Small intestine (tissue), 7 donors: ENCODE results near the gene VASN. TPM values are rescaled to one million over a fixed set of nuclear protein-coding genes. Genes with fewer than 3 reads are reported as not detected.

Experiments used
- DNase-seq, 2 donors: peaks; one replicate each; pipeline versions ENCODE4 v3.0.0 to v3.0.0-alpha.2; 2013
- FAIRE-seq: peaks from 2 replicates; lab custom pipeline; 2012; peaks lifted over from hg19 to GRCh38; lab: Jason Lieb, UNC
- H3K27ac ChIP-seq, 3 donors: one replicate each; pipeline ENCODE4 v1.5.1; 2013; ENCODE audit warnings: low read length in 2 of 3, mild to moderate bottlenecking in 2 of 3, control low read depth in 1 of 3, inconsistent platforms in 1 of 3, low read depth in 1 of 3, moderate library complexity in 1 of 3
- H3K27me3 ChIP-seq, 3 donors: one replicate each; pipeline ENCODE4 v1.6.1; 2013; ENCODE audit warnings: low read length in 3 of 3, inconsistent platforms in 1 of 3; ENCODE audit not compliant: control insufficient read depth in 3 of 3, insufficient read depth in 3 of 3
- H3K36me3 ChIP-seq, 3 donors: one replicate each; pipeline ENCODE4 v1.6.1; 2013; ENCODE audit warnings: low read length in 3 of 3, inconsistent platforms in 1 of 3, low read depth in 1 of 3, mild to moderate bottlenecking in 1 of 3, moderate library complexity in 1 of 3; ENCODE audit not compliant: control insufficient read depth in 3 of 3, insufficient read depth in 2 of 3
- H3K4me1 ChIP-seq, 3 donors: one replicate each; pipeline ENCODE4 v1.6.1; 2013; ENCODE audit warnings: low read length in 2 of 3, inconsistent platforms in 1 of 3, low read depth in 1 of 3, mild to moderate bottlenecking in 1 of 3, moderate library complexity in 1 of 3; ENCODE audit not compliant: control insufficient read depth in 3 of 3, insufficient read depth in 2 of 3
- H3K4me3 ChIP-seq, 3 donors: one replicate each; pipeline ENCODE4 v1.5.1; 2013; ENCODE audit warnings: low read length in 3 of 3, control low read depth in 1 of 3, inconsistent platforms in 1 of 3, low read depth in 1 of 3, mild to moderate bottlenecking in 1 of 3, moderate library complexity in 1 of 3
- H3K9me3 ChIP-seq, 2 donors: one replicate each; pipeline ENCODE4 v1.6.1; 2013; ENCODE audit warnings: low read depth in 1 of 2, low read length in 1 of 2; ENCODE audit not compliant: control insufficient read depth in 2 of 2, insufficient read depth in 1 of 2
- WGBS, 3 donors: extraction: QIAGEN DNeasy Blood & Tissue Kit; methylation state at CpG; one replicate each; pipeline ENCODE4 v1.1.7; 2013; 5-methylcytosine and 5-hydroxymethylcytosine counted together
- polyA plus RNA-seq, 4 donors: library from polyadenylated mRNA; stranded (reverse) in 3 of 4; unstranded in 1 of 4; fragments of 200-250 nt in 3 of 4; fragments of 120-200 nt in 1 of 4; gene quantifications; one replicate each; pipeline versions ENCODE4 v1.2.1 to v1.2.3, GENCODE V29; 2013
- donor health status: healthy with polysubstance abuse.
- donor health status: control.
- donor health status: control.
- donor health status: Bipolar disorder and iron deficiency.
- donor health status: healthy.

Gene VASN
- polyA plus RNA-seq, 4 donors: 0.45 to 11.4 (median 2.2) TPM

DNA sequence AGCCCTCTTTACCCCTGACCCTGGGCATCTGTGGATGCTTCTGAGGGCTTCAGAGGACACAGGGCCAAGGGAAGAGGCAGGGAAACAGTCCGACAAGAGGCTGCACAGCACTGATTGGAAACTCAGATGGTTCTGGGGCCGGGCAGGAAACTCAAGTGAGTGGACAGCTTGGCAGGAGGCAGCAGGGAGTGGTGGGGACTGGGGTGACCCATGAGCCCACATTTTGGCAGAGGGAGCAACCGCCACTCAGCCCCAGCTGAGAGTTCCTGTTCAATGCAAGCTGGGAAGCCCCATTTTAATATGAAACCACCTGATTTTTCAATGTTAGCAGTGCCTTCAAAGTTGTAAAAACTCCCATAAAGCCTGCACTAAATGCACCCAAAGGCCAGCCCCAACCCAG lies 1.5 kb upstream of the VASN start:
- WGBS, 3 donors: 77 to 89% (median 83%) methylated on average over 3 of the region's 3 CpGs
- FAIRE-seq (no peak), DNase-seq (no peak)
- peaks cover 4 to 36% (median 5%) of the 10 kb centered on the region in 3 donors for H3K4me1 ChIP-seq
- peaks cover 0 to 49% (median 0%) of the 10 kb centered on the region in 3 donors for H3K36me3 ChIP-seq
- H3K9me3 ChIP-seq: no peaks in the 10 kb centered on the region
- H3K27me3 ChIP-seq: no peaks in the 10 kb centered on the region
- no peak overlapping the region for H3K4me3 ChIP-seq
- peak overlapping the region in 2 of 3 donors; percentile 32 to 52 for H3K27ac ChIP-seq

DNA sequence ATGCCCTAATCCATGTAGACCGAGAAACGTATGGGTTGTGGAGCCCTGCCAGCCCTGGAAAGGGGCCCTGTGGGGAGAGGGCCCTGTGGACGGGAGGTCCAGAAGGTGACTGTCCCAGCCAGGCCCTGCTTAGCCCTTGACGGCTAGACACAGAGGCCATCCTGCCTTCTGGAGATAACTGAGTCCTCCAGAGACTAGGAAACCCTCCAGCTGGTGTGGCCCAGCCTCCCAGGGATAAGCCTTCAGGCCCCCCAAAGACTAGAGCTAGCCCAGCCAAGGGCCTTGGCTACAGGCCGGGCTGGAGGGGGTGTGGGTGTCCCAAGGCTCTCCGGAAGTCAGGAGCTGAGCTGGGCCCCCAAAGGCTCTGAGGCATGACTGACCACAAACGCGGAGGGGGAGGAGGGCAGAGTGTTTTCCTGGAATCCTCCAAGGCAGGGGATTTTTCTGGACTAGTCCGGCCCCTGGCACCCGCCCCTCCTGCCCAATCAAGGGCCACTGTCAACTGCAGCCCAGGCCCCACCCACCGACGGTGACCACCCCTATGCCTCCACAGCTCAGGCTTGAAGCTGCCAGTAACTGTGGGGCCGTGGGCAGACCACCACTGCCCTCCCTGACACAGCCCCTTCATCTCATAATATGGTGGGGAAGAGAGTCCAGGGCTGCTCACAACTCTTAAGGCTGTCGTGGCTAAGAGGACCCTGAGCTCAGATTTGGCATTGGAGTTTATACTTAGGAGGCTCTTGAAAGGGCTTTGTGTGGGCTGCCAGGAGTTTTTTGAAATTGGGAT lies 885 bp upstream of the VASN start:
- H3K9me3 ChIP-seq: no peaks in the 10 kb centered on the region
- peak overlapping the region in 2 of 3 donors; percentile 52 for H3K27ac ChIP-seq
- H3K4me3 ChIP-seq: no peak overlapping the region
- peaks cover 4 to 37% (median 5%) of the 10 kb centered on the region in 3 donors for H3K4me1 ChIP-seq
- peaks cover 0 to 47% (median 2%) of the 10 kb centered on the region in 3 donors for H3K36me3 ChIP-seq
- WGBS, 3 donors: 64 to 90% (median 87%) methylated on average over 14 of the region's 14 CpGs
- peak in 1 of 2 donors; percentile 31 for DNase-seq
- no peak for FAIRE-seq
- no peaks in the 10 kb centered on the region for H3K27me3 ChIP-seq

- Histone ChIP-seq H3K9me3 (no peaks in the 10 kb centered on the region), H3K4me1 (peaks cover 4 to 40% (median 5%) of the 10 kb centered on the region in 3 donors), H3K4me3 (peak overlapping the region; percentile 58 to 71 (median 60)), H3K36me3 (peaks cover 0 to 46% (median 3%) of the 10 kb centered on the region in 3 donors), H3K27me3 (no peaks in the 10 kb centered on the region), H3K27ac (peak overlapping the region in 2 of 3 donors; percentile 52 to 77)
- WGBS, 3 donors: 5 to 6% (median 5%) methylated on average over 23 to 43 of the region's 43 CpGs
- FAIRE-seq (no peak), DNase-seq (peak in 1 of 2 donors; percentile 52)
These were observed 441 bp downstream of the VASN start for GRCh38 chr16:4372001-4372577.

DNA sequence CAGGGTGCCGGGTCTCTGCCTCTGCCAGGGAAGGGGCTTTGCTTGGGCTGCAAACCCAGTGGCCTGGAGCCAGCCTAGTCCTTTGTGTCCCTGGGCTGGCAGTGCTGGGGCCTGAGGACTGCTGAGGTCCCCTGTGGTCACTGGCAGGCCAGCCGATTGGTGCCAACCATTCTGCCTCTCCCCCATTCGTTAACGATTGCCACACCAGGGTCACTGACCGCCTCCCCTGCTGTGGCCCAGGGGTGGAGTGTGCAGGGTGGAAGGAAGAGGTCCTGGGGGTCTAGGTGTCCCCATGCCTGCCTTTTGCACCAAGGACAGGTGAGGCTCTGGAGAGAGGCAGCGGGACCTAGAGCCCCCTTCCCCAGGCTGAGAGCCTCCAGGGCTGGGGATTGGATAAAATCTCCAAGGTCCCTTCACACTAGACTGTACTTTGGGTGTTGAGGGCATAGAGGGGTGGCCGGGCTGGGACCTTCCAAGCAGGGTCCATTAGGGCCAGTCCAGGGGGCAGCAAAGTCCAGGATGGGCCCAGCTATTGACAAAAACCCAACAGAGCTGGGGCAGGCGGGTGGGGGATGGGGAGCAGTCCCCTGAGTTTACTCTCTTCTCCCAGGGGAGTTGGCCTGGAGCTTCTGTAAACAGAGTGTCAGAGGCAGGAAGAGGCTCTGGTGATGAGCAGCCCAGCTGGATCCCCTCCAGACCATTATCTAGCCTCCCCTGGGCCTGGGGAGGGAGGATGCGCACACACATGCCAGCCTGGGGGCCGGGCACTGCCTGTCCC lies 1.1 kb downstream of the VASN start:
- H3K27me3 ChIP-seq: no peaks in the 10 kb centered on the region
- peak overlapping the region; percentile 58 to 71 (median 60) for H3K4me3 ChIP-seq
- DNase-seq (no peak), FAIRE-seq (no peak)
- no peaks in the 10 kb centered on the region for H3K9me3 ChIP-seq
- 58 to 83% (median 77%) methylated on average over 9 to 10 of the region's 10 CpGs for WGBS, 3 donors
- H3K36me3 ChIP-seq: peaks cover 0 to 44% (median 3%) of the 10 kb centered on the region in 3 donors
- H3K4me1 ChIP-seq: peaks cover 4 to 40% (median 5%) of the 10 kb centered on the region in 3 donors
- peak overlapping the region in 2 of 3 donors; percentile 74 to 77 for H3K27ac ChIP-seq

DNA sequence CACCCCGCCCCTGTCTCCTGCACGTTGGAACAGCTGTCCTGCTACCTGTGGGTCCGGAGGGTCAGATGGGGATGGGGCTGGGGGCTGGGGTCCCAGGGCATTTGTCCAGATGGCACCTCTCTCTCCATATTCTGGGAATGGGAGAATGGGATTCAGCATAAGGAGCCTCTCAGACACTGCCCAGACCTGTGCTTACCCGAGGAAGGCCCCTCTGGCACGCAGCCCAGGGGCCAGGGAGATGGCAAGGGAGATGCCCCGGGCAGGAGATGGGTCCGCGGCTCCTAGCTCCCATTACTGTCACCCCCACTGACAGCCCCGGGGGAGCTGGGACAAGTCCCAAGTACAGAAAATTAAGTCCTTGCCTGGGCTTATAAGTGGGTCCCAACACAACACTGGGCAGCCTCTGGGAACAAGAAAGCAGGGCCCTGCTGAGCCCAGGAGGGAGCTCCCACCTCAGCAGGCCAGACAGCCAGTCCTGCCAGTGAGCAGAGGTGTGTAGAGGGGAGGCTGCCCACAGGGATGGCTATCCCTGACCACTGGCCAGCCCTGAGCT lies 1.8 kb downstream of the VASN start:
- 43 to 58% (median 52%) methylated on average over 9 of the region's 9 CpGs for WGBS, 3 donors
- Histone ChIP-seq H3K27ac (peak overlapping the region in 2 of 3 donors; percentile 74 to 77), H3K36me3 (peaks cover 0 to 46% (median 3%) of the 10 kb centered on the region in 3 donors), H3K9me3 (no peaks in the 10 kb centered on the region), H3K27me3 (no peaks in the 10 kb centered on the region), H3K4me3 (peak overlapping the region in 1 of 3 donors; percentile 58), H3K4me1 (peaks cover 4 to 40% (median 5%) of the 10 kb centered on the region in 3 donors)
- FAIRE-seq (no peak), DNase-seq (no peak)

GRCh38 chr16:4373909-4374742 lies 2.5 kb downstream of the VASN start:
- Histone ChIP-seq H3K27me3 (no peaks in the 10 kb centered on the region), H3K4me1 (peaks cover 4 to 40% (median 5%) of the 10 kb centered on the region in 3 donors), H3K4me3 (peak overlapping the region in 1 of 3 donors; percentile 58), H3K9me3 (no peaks in the 10 kb centered on the region), H3K27ac (peak overlapping the region in 2 of 3 donors; percentile 74 to 77), H3K36me3 (peaks cover 0 to 47% (median 3%) of the 10 kb centered on the region in 3 donors)
- FAIRE-seq: no peak
- WGBS, 3 donors: 44 to 72% (median 62%) methylated on average over 30 of the region's 30 CpGs
- DNase-seq: peak in 1 of 2 donors; percentile 50

- no peak for FAIRE-seq
These were observed 4.1 kb downstream of the VASN start for GRCh38 chr16:4375717-4376116.

More at GRCh38 chr16:4375717-4376116, 4.1 kb downstream of the VASN start:
- H3K4me3 ChIP-seq: no peak overlapping the region
- WGBS, 3 donors: 80 to 88% (median 87%) methylated on average over 15 of the region's 15 CpGs
- no peaks in the 10 kb centered on the region for H3K27me3 ChIP-seq
- peak overlapping the region in 1 of 3 donors; percentile 69 for H3K27ac ChIP-seq
- peaks cover 4 to 40% (median 5%) of the 10 kb centered on the region in 3 donors for H3K4me1 ChIP-seq
- H3K9me3 ChIP-seq: no peaks in the 10 kb centered on the region
- no peak for DNase-seq
- H3K36me3 ChIP-seq: peaks cover 0 to 52% (median 5%) of the 10 kb centered on the region in 3 donors
